A673 (cell line): ENCODE measurements around the gene KIAA0232. TPM values are rescaled to one million over a fixed set of nuclear protein-coding genes. Genes with fewer than 3 reads are reported as not detected.
A peak's percentile ranks its signal among the peaks of the same experiment; 100 is the strongest.
"Not testable (repeated sequence)": the region's sequence is repeated elsewhere in the genome, so short reads cannot be mapped to it uniquely, and the experiment has no call there.

ENCODE experiments used
- BruUV-seq: library from RNA; stranded (reverse); fragments of 400-500 nt; replicated peaks from 2 replicates; lab custom pipeline; 2021; lab: Mats Ljungman, UMichigan
- CTCF ChIA-PET: fragments of 300-600 bp; sonication (Branson Sonifier 250); formaldehyde crosslinking; loops from one replicate; lab custom pipeline; 2022; ENCODE audit warnings: antibody characterized with exemption; lab: Charles Lee
- POLR2A ChIA-PET: fragments of 300-600 bp; sonication (Branson Sonifier 250); formaldehyde crosslinking; loops from one replicate; lab custom pipeline; 2022; ENCODE audit warnings: antibody characterized with exemption; ENCODE audit not compliant: low non-redundant PET; lab: Charles Lee
- DNase-seq: peaks from one replicate; pipeline ENCODE4 v3.0.0-alpha.2; 2015; ENCODE audit warnings: low spot score
- H3K27ac ChIP-seq: fragments of 200-600 bp; sonication (generic); 2 replicates; pipeline ENCODE4 v1.5.1; 2016; ENCODE audit warnings: mixed run types, low read depth, mild to moderate bottlenecking, mixed read lengths, antibody characterized with exemption, low read length; ENCODE audit not compliant: poor library complexity, severe bottlenecking
- H3K27me3 ChIP-seq: fragments of 200-600 bp; sonication (generic); replicated peaks from 2 replicates; pipeline ENCODE4 v1.6.1; 2017; ENCODE audit warnings: mixed run types, low read depth, mild to moderate bottlenecking, mixed read lengths, antibody characterized with exemption, low read length; ENCODE audit not compliant: insufficient read depth, poor library complexity
- H3K36me3 ChIP-seq: fragments of 200-600 bp; sonication (generic); 2 replicates; pipeline ENCODE4 v1.6.1; 2016; ENCODE audit warnings: mixed run types, mild to moderate bottlenecking, mixed read lengths, antibody characterized with exemption, low read length; ENCODE audit not compliant: insufficient read depth, poor library complexity, severe bottlenecking
- H3K4me1 ChIP-seq: fragments of 200-600 bp; sonication (generic); 2 replicates; pipeline ENCODE4 v1.6.1; 2017; ENCODE audit warnings: mixed run types, mild to moderate bottlenecking, mixed read lengths, antibody characterized with exemption, low read length; ENCODE audit not compliant: insufficient read depth, poor library complexity, severe bottlenecking
- H3K4me3 ChIP-seq: fragments of 200-600 bp; sonication (generic); 2 replicates; pipeline ENCODE4 v1.5.1; 2016; ENCODE audit warnings: low read depth, mixed run types, mild to moderate bottlenecking, mixed read lengths, low read length; ENCODE audit not compliant: poor library complexity, severe bottlenecking
- H3K9me3 ChIP-seq: fragments of 200-600 bp; sonication (generic); 2 replicates; pipeline ENCODE4 v1.6.1; 2016; ENCODE audit warnings: mixed run types, low read depth, mild to moderate bottlenecking, mixed read lengths, antibody characterized with exemption, low read length; ENCODE audit not compliant: poor library complexity, severe bottlenecking
- EZH2 ChIP-seq: fragments of 200-600 bp; sonication (generic); IDR thresholded peaks from 2 replicates; pipeline ENCODE4 v1.6.1; 2017; ENCODE audit warnings: borderline replicate concordance, low read depth, mild to moderate bottlenecking, mixed read lengths, antibody characterized with exemption, low read length; ENCODE audit not compliant: poor library complexity, severe bottlenecking
- intact Hi-C: fragments of 100-400 bp; cut with micrococcal nuclease; formaldehyde crosslinking; loops from one replicate; pipeline ENCODE4 v1.10.0; 2022; ENCODE audit not compliant: unreplicated experiment
- total RNA-seq: library from RNA; stranded (reverse); gene quantifications from 2 replicates; pipeline ENCODE4 v1.2.3, GENCODE V29; 2021
- TF ChIP-seq, protein P1 (sequence below): fragments of 300-800, 200-600 bp; sonication (generic); conservative IDR thresholded peaks from 2 replicates; pipeline ENCODE4 v1.5.1; 2017; ENCODE audit warnings: low read depth, mild to moderate bottlenecking, antibody characterized with exemption, low read length, moderate library complexity, mixed read lengths

KIAA0232 gene
- total RNA-seq, 1 experiment from 2014 or later: 30.2 TPM

GRCh38 chr4:6826781-6827508, 44.4 kb downstream of the KIAA0232 start:
- no peak for DNase-seq
- H3K4me1 ChIP-seq: no peaks in the 10 kb centered on the region
- no peak overlapping the region for H3K27ac ChIP-seq
- ChIA-PET CTCF (no interaction called here), POLR2A (no interaction called here)
- peaks cover 51% of the 10 kb centered on the region for H3K36me3 ChIP-seq
- H3K9me3 ChIP-seq: peaks cover 2% of the 10 kb centered on the region
- intact Hi-C loops: no loop called here
- H3K4me3 ChIP-seq: no peak overlapping the region
- H3K27me3 ChIP-seq: no peaks in the 10 kb centered on the region
- BruUV-seq: TSS peak; percentile 4
- TF ChIP-seq, protein P1, sequence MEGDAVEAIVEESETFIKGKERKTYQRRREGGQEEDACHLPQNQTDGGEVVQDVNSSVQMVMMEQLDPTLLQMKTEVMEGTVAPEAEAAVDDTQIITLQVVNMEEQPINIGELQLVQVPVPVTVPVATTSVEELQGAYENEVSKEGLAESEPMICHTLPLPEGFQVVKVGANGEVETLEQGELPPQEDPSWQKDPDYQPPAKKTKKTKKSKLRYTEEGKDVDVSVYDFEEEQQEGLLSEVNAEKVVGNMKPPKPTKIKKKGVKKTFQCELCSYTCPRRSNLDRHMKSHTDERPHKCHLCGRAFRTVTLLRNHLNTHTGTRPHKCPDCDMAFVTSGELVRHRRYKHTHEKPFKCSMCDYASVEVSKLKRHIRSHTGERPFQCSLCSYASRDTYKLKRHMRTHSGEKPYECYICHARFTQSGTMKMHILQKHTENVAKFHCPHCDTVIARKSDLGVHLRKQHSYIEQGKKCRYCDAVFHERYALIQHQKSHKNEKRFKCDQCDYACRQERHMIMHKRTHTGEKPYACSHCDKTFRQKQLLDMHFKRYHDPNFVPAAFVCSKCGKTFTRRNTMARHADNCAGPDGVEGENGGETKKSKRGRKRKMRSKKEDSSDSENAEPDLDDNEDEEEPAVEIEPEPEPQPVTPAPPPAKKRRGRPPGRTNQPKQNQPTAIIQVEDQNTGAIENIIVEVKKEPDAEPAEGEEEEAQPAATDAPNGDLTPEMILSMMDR: no peak
- TF ChIP-seq EZH2: no peak

GRCh38 chr4:6829086-6829485, 46.6 kb downstream of the KIAA0232 start:
- Histone ChIP-seq H3K4me3 (no peak overlapping the region), H3K4me1 (no peaks in the 10 kb centered on the region), H3K9me3 (no peaks in the 10 kb centered on the region), H3K36me3 (peaks cover 51% of the 10 kb centered on the region), H3K27ac (no peak overlapping the region), H3K27me3 (no peaks in the 10 kb centered on the region)
- DNase-seq: no peak
- intact Hi-C loops: no loop called here
- BruUV-seq: no TSS peak
- POLR2A ChIA-PET: no interaction called here
- CTCF ChIA-PET: no interaction called here
- TF ChIP-seq EZH2: no peak
- TF ChIP-seq, protein P1: no peak

DNA sequence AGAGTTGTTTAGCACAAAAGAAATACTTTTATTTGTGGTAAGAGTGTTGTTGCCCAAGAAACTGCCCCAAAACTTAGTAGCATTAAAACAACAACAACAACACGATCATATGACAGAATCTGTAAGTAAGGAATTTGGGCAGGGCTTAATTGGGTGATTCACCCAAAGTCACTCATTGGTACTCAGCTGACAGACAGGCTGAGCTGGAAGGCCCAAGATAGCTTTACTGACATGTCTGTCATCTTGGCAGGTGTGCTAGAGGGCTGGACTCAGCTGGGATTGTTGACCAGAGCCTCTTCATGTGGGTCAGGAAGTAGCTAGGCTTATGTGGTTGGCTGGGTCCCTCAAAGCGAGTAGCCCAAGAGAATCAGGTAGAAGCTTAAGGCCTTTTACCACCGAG, 52.3 kb downstream of the KIAA0232 start:
- CTCF ChIA-PET: no interaction called here
- Histone ChIP-seq H3K4me1 (no peaks in the 10 kb centered on the region), H3K27ac (no peak overlapping the region), H3K4me3 (no peak overlapping the region), H3K27me3 (no peaks in the 10 kb centered on the region), H3K9me3 (no peaks in the 10 kb centered on the region), H3K36me3 (peaks cover 13% of the 10 kb centered on the region)
- no TSS peak for BruUV-seq
- intact Hi-C loops: no loop called here
- POLR2A ChIA-PET: no interaction called here
- no peak for DNase-seq
- no peak for TF ChIP-seq EZH2
- TF ChIP-seq, protein P1: no peak

GRCh38 chr4:6835616-6836015, 53.1 kb downstream of the KIAA0232 start:
- intact Hi-C loops, BruUV-seq: not testable (repeated sequence)

DNA sequence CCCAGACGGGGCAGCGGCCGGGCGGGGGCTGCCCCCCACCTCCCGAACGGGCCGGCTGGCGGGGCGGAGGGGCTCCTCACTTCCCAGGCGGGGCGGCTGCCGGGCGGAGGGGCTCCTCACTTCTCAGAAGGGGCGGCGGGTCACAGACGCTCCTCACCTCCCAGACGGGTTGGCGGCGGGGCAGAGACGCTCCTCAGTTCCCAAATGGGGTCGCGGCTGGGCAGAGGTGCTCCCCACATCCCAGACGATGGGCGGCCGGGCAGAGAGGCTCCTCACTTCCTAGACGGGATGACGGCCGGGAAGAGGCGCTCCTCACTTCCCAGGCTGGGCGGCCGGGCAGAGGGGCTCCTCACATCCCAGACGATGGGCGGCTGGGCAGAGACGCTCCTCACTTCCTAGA, 54.6 kb downstream of the KIAA0232 start:
- H3K4me3 ChIP-seq, BruUV-seq, POLR2A ChIA-PET, intact Hi-C loops, H3K4me1 ChIP-seq, H3K27ac ChIP-seq, H3K36me3 ChIP-seq, H3K27me3 ChIP-seq, DNase-seq, CTCF ChIA-PET, H3K9me3 ChIP-seq: not testable (repeated sequence)

More at GRCh38 chr4:6835616-6836015, 53.1 kb downstream of the KIAA0232 start:
- H3K4me3 ChIP-seq, H3K27me3 ChIP-seq, H3K4me1 ChIP-seq, H3K9me3 ChIP-seq, POLR2A ChIA-PET, CTCF ChIA-PET, H3K36me3 ChIP-seq, DNase-seq, H3K27ac ChIP-seq: not testable (repeated sequence)
